Stomach smooth muscle (tissue), 2 donors: ENCODE data around the gene MTMR10.

ENCODE experiments used
- H3K27ac ChIP-seq: one replicate; pipeline ENCODE4 v1.7.0; 2013; ENCODE audit warnings: mild to moderate bottlenecking, low read length, inconsistent platforms
- H3K27me3 ChIP-seq, 2 donors: one replicate each; pipeline ENCODE4 v1.7.0; 2013; ENCODE audit warnings: low read length in 2 of 2; ENCODE audit not compliant: insufficient read depth in 2 of 2, control insufficient read depth in 1 of 2
- H3K36me3 ChIP-seq, 2 donors: one replicate each; pipeline ENCODE4 v1.7.0; 2013; ENCODE audit warnings: low read length in 2 of 2; ENCODE audit not compliant: control insufficient read depth in 2 of 2, insufficient read depth in 2 of 2
- H3K4me1 ChIP-seq: one replicate; pipeline ENCODE4 v1.7.0; 2013; ENCODE audit warnings: low read length; ENCODE audit not compliant: control insufficient read depth, insufficient read depth
- H3K4me3 ChIP-seq, 2 donors: one replicate each; pipeline ENCODE4 v1.7.0; 2013; ENCODE audit warnings: low read length in 2 of 2
- H3K9ac ChIP-seq, 2 donors: one replicate each; pipeline ENCODE4 v1.7.0; 2013; ENCODE audit warnings: low read length in 2 of 2, mild to moderate bottlenecking in 1 of 2
- H3K9me3 ChIP-seq, 2 donors: one replicate each; pipeline ENCODE4 v1.7.0; 2013; ENCODE audit warnings: low read length in 2 of 2; ENCODE audit not compliant: control insufficient read depth in 2 of 2
- donor health status: healthy.
- donor health status: Pancreatic carcinoma.

Gene MTMR10

DNA sequence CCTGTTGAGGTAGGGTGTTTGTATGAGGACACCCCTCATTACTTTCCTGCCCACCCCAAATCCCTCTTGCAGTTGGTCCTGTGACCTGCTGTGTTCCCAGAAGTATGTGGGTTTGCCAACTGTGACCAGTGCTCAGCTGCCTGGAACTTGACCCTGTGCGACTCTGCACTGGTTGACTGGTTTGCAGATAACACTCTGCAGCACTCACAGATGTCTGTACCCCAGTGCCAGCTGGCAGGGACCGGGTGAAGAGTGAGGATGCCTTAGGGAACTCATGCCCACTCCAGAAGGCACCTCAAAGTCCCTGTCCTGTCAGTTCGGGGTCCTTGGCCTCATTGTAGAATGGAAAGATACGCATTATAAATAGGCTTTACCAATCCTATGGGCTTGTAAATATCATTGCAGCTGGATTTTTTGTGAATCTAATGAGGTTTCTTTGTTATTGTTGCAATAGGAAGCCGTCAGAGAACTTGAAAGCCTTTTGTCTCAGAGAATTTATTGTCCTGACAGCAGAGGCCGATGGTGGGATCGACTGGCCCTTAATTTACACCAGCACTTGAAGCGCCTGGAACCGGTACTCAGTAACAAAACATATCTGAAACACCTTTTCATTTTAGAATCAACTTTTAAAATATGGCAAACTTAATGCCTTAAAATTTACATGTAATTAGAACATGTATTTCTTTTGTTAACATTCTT lies 69.5 kb downstream of the MTMR10 start:
- H3K27ac ChIP-seq, result no peak overlapping the region
- no peaks in the 10 kb centered on the region for H3K9me3 ChIP-seq
- no peak overlapping the region for H3K9ac ChIP-seq
- H3K27me3 ChIP-seq, result no peaks in the 10 kb centered on the region
- no peak overlapping the region for H3K4me3 ChIP-seq
- H3K4me1 ChIP-seq, result no peaks in the 10 kb centered on the region
- peaks cover 62 to 64% of the 10 kb centered on the region in 2 donors for H3K36me3 ChIP-seq

DNA sequence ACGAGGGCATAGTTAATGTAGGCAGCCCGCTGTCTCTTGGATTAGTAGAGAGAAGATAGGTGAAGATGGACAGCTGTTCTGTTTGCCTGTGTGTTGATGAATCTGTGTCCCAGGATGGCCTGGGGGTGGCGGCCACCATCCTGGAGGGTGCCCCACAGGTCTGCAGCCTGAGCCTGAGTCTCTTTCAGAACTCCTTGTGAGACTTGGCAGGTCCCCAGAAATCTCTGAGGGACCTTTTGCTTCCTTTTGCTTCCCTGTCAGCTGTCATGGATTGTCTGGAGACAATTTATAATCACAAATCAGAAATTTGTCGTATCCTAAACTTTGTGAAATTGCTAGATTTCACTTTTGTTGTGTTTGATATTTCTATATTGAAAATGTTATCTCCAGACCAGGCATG lies 70.3 kb downstream of the MTMR10 start:
- H3K9me3 ChIP-seq, result no peaks in the 10 kb centered on the region
- H3K9ac ChIP-seq, result no peak overlapping the region
- H3K27ac ChIP-seq, result no peak overlapping the region
- no peak overlapping the region for H3K4me3 ChIP-seq
- peaks cover 55 to 60% of the 10 kb centered on the region in 2 donors for H3K36me3 ChIP-seq
- no peaks in the 10 kb centered on the region for H3K27me3 ChIP-seq
- no peaks in the 10 kb centered on the region for H3K4me1 ChIP-seq

DNA sequence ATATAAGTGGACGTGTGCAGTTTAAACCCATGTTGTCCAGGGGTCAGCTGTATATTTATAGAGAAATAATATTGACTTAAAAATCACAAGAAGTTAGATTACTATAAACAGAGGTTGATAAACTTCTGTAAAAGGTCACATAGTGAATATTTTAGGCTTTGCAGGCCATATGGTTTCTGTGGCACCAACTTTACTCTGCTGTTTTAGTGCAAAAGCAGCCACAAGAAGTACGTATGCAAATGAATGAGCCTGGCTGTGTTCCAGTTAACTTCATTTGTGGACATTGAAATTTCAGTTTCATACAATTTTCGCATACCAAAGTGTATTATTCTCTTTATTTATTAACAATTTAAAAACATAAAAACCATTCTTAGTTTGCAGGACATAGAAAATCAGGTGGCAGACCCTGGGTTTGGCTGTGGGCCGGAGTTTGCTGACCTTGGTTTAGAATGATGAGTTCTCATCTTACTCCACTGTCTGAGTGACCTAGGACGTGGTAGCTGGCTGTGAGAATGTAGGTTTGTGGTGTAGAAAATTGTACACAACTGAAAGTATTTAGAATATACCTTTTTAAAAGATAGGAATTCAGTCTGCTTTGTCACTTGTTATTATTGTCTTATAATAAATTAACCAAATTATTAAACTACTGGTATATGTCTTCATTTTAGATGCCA lies 71.4 kb downstream of the MTMR10 start:
- no peaks in the 10 kb centered on the region for H3K9me3 ChIP-seq
- H3K27ac ChIP-seq, result no peak overlapping the region
- H3K9ac ChIP-seq, result no peak overlapping the region
- peaks cover 45 to 54% of the 10 kb centered on the region in 2 donors for H3K36me3 ChIP-seq
- H3K4me1 ChIP-seq, result no peaks in the 10 kb centered on the region
- no peak overlapping the region for H3K4me3 ChIP-seq
- no peaks in the 10 kb centered on the region for H3K27me3 ChIP-seq

DNA sequence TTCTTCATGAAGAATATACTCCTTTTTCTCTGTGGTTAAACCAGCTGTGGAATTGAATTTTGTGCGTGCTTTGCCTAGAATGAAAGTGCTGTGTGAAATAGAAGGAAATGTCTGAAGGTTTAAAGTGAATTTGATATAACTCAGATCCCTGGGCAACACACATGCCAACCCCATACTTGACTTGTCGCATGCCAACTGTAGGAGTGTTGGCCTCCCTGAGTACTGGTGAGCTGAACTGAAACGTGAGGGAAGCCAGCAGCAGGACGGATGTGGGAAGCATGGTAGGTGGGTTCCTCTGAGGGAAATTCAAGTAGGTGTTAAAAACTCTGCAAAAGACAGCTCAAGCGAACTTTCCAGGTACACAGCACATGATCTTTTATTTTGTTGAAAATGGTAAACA lies 73.1 kb downstream of the MTMR10 start:
- no peaks in the 10 kb centered on the region for H3K4me1 ChIP-seq
- H3K36me3 ChIP-seq, result peaks cover 39 to 51% of the 10 kb centered on the region in 2 donors
- H3K27ac ChIP-seq, result no peak overlapping the region
- no peaks in the 10 kb centered on the region for H3K9me3 ChIP-seq
- no peak overlapping the region for H3K9ac ChIP-seq
- no peaks in the 10 kb centered on the region for H3K27me3 ChIP-seq
- H3K4me3 ChIP-seq, result no peak overlapping the region

DNA sequence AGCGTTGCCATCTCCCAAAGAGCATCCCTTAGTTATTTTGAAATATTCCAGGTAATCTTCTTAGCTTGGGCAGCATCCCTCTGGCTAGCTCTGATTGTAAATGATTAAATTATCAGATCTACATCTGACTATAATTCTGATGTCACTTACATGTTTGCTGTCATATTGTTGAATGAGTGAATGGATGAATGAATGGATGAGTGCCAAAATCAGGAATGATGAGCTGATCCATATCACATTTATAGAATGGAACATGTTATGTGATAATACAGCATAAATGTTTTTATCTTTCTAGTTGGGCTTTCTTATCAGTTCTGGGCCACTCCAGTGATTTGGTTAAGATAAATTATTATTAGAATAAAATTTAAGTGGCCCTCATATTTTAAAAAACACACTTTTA lies 73.8 kb downstream of the MTMR10 start:
- Histone ChIP-seq H3K27me3 (no peaks in the 10 kb centered on the region), H3K4me1 (no peaks in the 10 kb centered on the region), H3K9me3 (no peaks in the 10 kb centered on the region), H3K4me3 (no peak overlapping the region), H3K27ac (no peak overlapping the region), H3K36me3 (peaks cover 34 to 49% of the 10 kb centered on the region in 2 donors), H3K9ac (no peak overlapping the region)

DNA sequence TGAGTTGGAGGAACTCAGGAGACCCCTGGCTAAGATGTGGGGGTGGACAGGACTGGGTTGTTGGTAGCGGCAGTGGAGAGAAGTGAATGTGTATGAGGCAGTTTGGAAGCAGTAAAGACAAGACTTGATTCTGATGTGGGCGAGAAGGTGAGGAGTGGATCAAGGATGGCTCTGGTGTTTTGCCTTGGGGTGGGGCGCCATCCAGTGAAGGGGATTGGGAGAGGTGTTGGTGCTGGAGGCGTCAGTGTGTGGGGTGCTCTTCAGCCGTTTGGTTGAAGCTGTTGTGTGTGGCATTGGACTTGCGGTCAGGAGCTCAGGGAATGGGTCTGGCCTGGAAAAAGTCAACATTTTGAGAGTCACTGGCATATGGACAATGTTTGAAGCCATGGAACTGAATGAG lies 74.4 kb downstream of the MTMR10 start:
- Histone ChIP-seq H3K4me3 (no peak overlapping the region), H3K9me3 (no peaks in the 10 kb centered on the region), H3K27ac (no peak overlapping the region), H3K36me3 (peaks cover 32 to 49% of the 10 kb centered on the region in 2 donors), H3K27me3 (no peaks in the 10 kb centered on the region), H3K4me1 (no peaks in the 10 kb centered on the region), H3K9ac (no peak overlapping the region)

DNA sequence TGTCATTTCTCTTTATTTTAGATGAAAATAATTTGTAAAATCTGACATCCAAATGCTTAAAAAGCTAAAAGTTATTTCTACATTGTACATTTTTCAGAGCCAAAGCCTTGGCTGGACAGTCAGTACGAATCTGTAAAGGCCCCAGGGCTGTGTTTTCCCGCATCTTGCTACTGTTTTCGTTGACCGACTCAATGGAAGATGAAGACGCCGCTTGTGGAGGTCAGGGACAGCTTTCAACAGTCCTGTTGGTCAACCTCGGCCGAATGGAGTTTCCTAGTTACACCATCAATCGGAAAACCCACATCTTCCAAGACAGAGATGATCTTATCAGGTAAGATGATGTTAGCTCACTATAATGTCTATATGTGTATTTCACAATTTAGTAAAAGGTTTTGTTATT lies 77.7 kb downstream of the MTMR10 start:
- no peaks in the 10 kb centered on the region for H3K27me3 ChIP-seq
- H3K27ac ChIP-seq, result no peak overlapping the region
- peaks cover 30 to 49% of the 10 kb centered on the region in 2 donors for H3K36me3 ChIP-seq
- H3K9me3 ChIP-seq, result no peaks in the 10 kb centered on the region
- H3K9ac ChIP-seq, result no peak overlapping the region
- no peak overlapping the region for H3K4me3 ChIP-seq
- no peaks in the 10 kb centered on the region for H3K4me1 ChIP-seq

DNA sequence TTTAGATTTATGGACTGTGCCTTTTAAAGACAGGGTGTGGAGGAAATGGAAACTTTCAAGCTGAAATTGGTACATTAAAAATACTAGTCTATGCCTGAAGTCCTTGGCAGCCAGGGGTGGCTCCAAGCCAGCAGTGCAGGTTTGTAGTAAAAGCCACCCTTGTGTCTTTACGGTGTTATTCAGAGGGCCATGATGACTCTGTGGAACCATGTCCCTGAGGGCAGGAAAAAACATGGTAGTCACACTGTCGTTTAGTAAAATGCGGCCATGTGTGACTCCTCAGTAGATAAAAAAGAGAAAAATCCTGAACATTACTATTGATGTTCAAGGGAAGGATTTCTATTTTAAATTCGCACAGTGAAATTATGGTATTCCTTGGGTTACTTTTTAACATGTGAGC lies 85.1 kb downstream of the MTMR10 start:
- Histone ChIP-seq H3K36me3 (peaks cover 11 to 13% of the 10 kb centered on the region in 2 donors), H3K9me3 (no peaks in the 10 kb centered on the region), H3K27ac (no peak overlapping the region), H3K9ac (no peak overlapping the region), H3K4me1 (peaks cover 6% of the 10 kb centered on the region), H3K27me3 (no peaks in the 10 kb centered on the region), H3K4me3 (peak overlapping the region in 1 of 2 donors; percentile 5)

DNA sequence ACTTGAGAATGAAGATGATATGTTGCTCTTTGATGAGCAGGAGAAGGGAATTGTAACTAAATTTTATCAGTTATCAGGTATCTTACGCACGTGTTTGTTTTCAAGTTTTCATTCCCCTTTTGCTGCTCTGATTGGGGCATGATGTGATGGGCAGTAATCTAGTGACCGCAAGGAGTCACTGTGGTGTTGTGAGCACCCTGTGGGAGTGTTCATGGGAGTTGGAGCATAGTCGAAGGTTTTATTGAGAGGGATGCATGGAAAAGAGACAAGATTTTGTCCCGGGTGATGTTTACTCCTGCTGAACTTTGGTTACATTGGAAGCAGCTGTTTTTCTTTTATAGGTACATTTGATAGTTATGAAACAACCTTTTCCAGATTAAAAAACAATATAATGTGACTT lies 85.6 kb downstream of the MTMR10 start:
- no peak overlapping the region for H3K4me3 ChIP-seq

DNA sequence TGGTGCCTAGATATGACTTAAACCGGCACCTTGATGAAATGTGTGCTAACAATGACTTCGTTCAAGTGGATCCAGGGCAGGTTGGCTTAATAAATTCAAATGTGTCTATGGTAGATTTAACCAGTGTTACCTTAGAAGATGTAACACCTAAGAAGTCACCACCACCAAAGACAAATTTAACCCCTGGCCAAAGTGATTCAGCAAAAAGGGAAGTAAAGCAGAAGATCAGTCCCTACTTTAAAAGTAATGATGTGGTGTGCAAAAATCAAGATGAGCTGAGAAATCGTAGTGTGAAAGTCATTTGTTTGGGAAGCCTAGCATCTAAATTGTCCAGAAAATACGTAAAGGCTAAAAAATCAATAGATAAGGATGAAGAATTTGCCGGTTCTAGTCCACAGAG lies 86.6 kb downstream of the MTMR10 start:
- peaks cover 6% of the 10 kb centered on the region for H3K4me1 ChIP-seq
- H3K27ac ChIP-seq, result no peak overlapping the region
- H3K36me3 ChIP-seq, result peaks cover 6 to 10% of the 10 kb centered on the region in 2 donors
- H3K4me3 ChIP-seq, result peak overlapping the region; percentile 96 to 97
- H3K27me3 ChIP-seq, result no peaks in the 10 kb centered on the region
- peak overlapping the region in 1 of 2 donors; percentile 80 for H3K9ac ChIP-seq
- H3K9me3 ChIP-seq, result no peaks in the 10 kb centered on the region

More for the DNA sequence above, 85.6 kb downstream of the MTMR10 start:
- Histone ChIP-seq H3K4me1 (peaks cover 6% of the 10 kb centered on the region), H3K9ac (no peak overlapping the region), H3K27me3 (no peaks in the 10 kb centered on the region), H3K36me3 (peaks cover 11 to 13% of the 10 kb centered on the region in 2 donors), H3K27ac (no peak overlapping the region), H3K9me3 (no peaks in the 10 kb centered on the region)
